ENCODE results near the gene AKIRIN1.
A peak's percentile ranks its signal among the peaks of the same experiment; 100 is the strongest.
"Not testable (repeated sequence)": the region's sequence is repeated elsewhere in the genome, so short reads cannot be mapped to it uniquely, and the experiment has no call there.

Gene AKIRIN1

GRCh38 chr1:38958967-38959366 lies 32.1 kb upstream of the AKIRIN1 start:
- TF ChIP-seq CTCF (IDR thresholded peaks at IDR 0.05; ENCODE audit: insufficient read depth, low read depth, low read length, missing control alignments), result no peak
- no peak for DNase-seq (ENCODE audit: low read depth)

GRCh38 chr1:38962113-38962512 lies 29.0 kb upstream of the AKIRIN1 start:
- TF ChIP-seq CTCF (IDR thresholded peaks at IDR 0.05; ENCODE audit: insufficient read depth, low read depth, low read length, missing control alignments), result no peak
- no peak overlapping the region for H3K4me3 ChIP-seq (ENCODE audit: low read depth, low read length)
- DNase-seq (ENCODE audit: low read depth), result no peak

More at GRCh38 chr1:38958967-38959366, 32.1 kb upstream of the AKIRIN1 start:
- no peak overlapping the region for H3K4me3 ChIP-seq (ENCODE audit: low read depth, low read length)

GRCh38 chr1:38962560-38962959 lies 28.5 kb upstream of the AKIRIN1 start:
- TF ChIP-seq CTCF (IDR thresholded peaks at IDR 0.05; ENCODE audit: insufficient read depth, low read depth, low read length, missing control alignments), result no peak
- H3K4me3 ChIP-seq (ENCODE audit: low read depth, low read length), result no peak overlapping the region
- DNase-seq (ENCODE audit: low read depth), result no peak

GRCh38 chr1:38964140-38964548 lies 26.9 kb upstream of the AKIRIN1 start:
- H3K4me3 ChIP-seq (ENCODE audit: low read depth, low read length), result no peak overlapping the region
- peak; percentile 39 for TF ChIP-seq CTCF (IDR thresholded peaks at IDR 0.05; ENCODE audit: insufficient read depth, low read depth, low read length, missing control alignments)
- DNase-seq (ENCODE audit: low read depth), result peak; percentile 36

- DNase-seq (ENCODE audit: low read depth); H3K4me3 ChIP-seq (ENCODE audit: low read depth, low read length): not testable (repeated sequence)
Observed at GRCh38 chr1:38973145-38973544, 17.9 kb upstream of the AKIRIN1 start.

GRCh38 chr1:38973659-38974437 lies 17.2 kb upstream of the AKIRIN1 start:
- H3K4me3 ChIP-seq (ENCODE audit: low read depth, low read length), result no peak overlapping the region
- TF ChIP-seq CTCF (IDR thresholded peaks at IDR 0.05; ENCODE audit: insufficient read depth, low read depth, low read length, missing control alignments), result no peak
- no peak for DNase-seq (ENCODE audit: low read depth)

GRCh38 chr1:38977399-38978244 lies 13.5 kb upstream of the AKIRIN1 start:
- not testable (repeated sequence) for DNase-seq (ENCODE audit: low read depth); H3K4me3 ChIP-seq (ENCODE audit: low read depth, low read length)

- DNase-seq (ENCODE audit: low read depth), result not testable (repeated sequence)
Observed at GRCh38 chr1:38978245-38978542, 12.9 kb upstream of the AKIRIN1 start.

GRCh38 chr1:38979380-38979779 lies 11.7 kb upstream of the AKIRIN1 start:
- DNase-seq (ENCODE audit: low read depth); H3K4me3 ChIP-seq (ENCODE audit: low read depth, low read length): not testable (repeated sequence)

More at GRCh38 chr1:38978245-38978542, 12.9 kb upstream of the AKIRIN1 start:
- not testable (repeated sequence) for H3K4me3 ChIP-seq (ENCODE audit: low read depth, low read length)

Data from GM12865 (cell line).